ENCODE measurements around the gene TBC1D7.

The TBC1D7 gene

DNA sequence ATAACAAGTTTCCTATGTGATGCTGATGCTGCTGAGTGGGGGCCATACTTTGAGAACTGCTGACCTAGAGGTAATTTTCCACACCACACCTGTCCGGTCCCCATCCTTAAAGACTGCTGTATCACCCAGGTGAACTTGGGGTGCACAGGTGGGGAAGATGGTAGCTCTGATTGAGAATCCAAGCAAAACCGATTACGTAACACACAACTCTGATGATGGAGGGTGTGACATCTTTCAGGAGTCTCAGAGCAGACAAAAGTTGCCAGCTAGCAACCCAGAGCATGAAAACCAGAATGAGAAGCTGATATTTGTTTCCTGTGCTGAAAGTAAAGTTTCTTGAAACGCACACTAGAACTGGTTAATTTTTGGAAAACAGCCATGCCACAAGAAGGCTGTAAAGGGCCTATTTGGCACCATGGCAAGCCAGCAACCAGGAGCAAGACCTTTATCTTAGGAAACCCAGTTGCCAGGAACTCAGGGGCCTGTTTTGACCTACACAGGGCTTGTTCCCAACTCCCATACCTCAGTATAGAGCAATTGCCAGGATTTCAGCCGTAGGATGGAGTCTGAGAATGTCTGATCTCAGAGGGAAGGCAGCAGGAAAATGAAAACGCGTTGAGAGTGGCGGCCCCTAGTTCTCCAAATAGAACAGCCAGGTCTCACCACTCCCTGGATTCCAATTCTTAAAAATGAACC lies 21.6 kb upstream of the TBC1D7 start:
- TF ChIP-seq, protein P1, sequence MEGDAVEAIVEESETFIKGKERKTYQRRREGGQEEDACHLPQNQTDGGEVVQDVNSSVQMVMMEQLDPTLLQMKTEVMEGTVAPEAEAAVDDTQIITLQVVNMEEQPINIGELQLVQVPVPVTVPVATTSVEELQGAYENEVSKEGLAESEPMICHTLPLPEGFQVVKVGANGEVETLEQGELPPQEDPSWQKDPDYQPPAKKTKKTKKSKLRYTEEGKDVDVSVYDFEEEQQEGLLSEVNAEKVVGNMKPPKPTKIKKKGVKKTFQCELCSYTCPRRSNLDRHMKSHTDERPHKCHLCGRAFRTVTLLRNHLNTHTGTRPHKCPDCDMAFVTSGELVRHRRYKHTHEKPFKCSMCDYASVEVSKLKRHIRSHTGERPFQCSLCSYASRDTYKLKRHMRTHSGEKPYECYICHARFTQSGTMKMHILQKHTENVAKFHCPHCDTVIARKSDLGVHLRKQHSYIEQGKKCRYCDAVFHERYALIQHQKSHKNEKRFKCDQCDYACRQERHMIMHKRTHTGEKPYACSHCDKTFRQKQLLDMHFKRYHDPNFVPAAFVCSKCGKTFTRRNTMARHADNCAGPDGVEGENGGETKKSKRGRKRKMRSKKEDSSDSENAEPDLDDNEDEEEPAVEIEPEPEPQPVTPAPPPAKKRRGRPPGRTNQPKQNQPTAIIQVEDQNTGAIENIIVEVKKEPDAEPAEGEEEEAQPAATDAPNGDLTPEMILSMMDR (IDR thresholded peaks at IDR 0.05; ENCODE audit: control insufficient read depth, extremely low read depth, insufficient read depth): no peak

DNA sequence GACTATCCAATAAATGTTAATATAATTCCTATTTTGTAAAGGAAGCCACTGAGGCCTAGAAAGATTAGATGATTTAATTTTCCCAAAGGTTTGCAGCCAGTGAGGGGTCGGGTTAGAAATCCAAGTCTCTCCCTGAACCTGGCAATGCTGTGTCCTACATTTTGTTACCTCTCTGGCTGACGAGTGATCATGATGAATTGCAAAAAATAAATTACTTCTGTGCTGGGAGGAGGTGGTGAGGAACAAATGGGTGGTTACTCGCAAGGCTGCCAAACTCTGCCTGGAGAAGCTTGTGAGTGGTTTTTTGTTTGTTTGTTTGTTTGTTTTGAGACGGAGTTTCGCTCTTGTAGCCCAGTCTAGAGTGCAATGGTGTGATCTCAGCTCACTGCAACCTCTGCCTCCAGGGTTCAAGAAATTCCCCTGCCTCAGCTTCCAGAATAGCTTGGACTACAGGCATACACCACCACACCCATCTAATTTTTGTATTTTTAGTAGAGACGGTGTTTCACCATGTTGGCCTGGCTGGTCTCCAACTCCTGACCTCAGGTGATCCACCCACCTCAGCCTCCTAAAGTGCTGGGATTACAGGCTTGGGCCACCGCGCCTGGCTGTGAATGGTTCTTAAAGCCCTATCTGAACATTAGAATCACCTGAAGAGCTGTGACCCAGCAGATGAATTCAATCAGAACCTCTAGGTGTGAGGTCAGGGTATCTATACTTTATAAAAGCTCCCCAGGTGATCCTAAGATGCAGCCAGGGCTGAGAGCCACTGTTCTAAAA lies 20.2 kb upstream of the TBC1D7 start:
- H3K4me3 ChIP-seq (ENCODE audit: low read depth, low read length): no peak overlapping the region
- no peak for DNase-seq (ENCODE audit: low read depth)
- TF ChIP-seq, protein P1 (IDR thresholded peaks at IDR 0.05; ENCODE audit: control insufficient read depth, extremely low read depth, insufficient read depth): no peak

More for the DNA sequence above, 21.6 kb upstream of the TBC1D7 start:
- no peak overlapping the region for H3K4me3 ChIP-seq (ENCODE audit: low read depth, low read length)
- no peak for DNase-seq (ENCODE audit: low read depth)

DNA sequence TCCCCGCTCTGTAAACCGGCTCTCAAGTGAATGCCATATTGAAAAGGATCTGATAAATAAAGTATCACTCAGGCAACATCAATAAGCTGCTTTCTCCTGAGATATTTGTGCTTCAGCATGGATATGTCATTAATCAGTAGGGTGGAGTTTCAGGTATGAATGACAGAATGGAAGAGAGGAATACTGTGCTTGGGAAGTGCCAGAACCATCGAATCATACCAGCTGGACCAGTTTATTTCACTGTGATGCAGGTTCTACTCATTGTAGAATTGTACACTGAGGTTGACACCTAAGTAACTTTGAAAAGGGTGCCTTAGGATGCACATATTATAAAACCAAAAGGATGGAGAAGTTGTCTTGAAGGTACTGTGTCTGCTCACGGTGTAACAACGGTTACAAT lies 17.9 kb upstream of the TBC1D7 start:
- TF ChIP-seq, protein P1 (IDR thresholded peaks at IDR 0.05; ENCODE audit: control insufficient read depth, extremely low read depth, insufficient read depth): no peak
- no peak for DNase-seq (ENCODE audit: low read depth)
- H3K4me3 ChIP-seq (ENCODE audit: low read depth, low read length): no peak overlapping the region

DNA sequence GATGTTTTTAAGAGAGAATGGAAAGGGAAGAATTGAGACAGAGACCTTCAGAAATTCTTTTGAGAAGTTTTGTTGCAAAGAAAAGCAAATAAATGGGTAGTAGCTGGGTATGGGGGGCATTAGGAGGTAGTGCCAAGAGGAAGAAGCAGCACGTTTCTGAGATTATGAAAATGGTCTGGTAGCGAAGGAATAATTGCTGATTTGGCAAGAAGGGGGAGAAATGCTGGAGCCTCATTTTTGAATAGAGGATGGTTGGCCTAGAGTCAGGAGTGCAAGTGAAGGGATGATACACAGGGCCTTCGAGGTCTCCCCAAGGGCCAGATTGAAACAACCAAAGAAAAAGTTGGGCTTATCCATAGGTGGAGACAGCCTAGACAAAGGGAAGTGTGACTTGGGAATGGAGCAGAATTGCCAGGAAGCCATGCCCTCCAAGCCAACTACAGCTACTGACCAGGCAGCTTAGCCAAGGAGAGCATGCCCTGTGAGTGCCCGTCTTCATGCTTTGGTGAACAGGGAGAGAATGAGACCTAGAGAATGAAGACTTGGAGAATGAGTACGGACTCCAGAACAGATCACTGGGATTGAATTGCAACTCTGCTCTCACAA lies 14.2 kb upstream of the TBC1D7 start:
- DNase-seq (ENCODE audit: low read depth): no peak
- TF ChIP-seq, protein P1 (IDR thresholded peaks at IDR 0.05; ENCODE audit: control insufficient read depth, extremely low read depth, insufficient read depth): no peak
- no peak overlapping the region for H3K4me3 ChIP-seq (ENCODE audit: low read depth, low read length)

DNA sequence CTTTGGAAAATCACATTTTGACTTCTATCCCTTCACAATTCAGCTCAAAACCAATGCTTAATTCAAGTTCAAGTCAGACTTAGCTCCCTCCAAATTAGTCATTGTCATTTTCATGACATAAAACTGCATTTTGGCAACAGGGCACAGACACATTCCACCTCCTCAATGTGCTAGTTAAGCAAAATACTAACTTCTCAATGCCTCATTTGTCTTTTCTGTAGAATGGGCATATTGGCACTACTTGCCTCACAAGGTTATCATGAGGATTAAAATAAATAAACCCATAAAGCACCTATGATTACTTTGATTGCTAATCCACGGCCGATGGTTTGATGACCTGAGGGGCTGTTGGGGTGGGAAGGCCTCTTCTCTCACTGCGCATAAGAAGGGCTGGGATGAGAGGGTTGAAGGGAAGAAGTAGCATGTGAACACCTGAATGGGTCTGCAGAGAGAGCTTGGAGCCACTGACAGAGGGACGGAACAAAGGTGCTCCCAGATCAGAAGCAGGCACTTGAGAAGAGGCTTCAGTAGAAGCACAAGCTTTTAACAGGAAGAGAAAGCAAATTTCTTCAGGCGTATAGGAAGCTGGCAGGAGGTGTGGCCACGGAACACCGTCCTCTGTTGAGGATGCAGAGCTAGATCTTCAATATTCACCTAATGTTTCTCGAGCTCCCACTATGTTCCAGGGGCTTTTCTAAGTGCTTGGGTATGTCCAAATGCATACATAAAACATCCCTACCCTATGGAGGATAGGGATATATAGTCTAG lies 11.7 kb upstream of the TBC1D7 start:
- no peak overlapping the region for H3K4me3 ChIP-seq (ENCODE audit: low read depth, low read length)
- no peak for DNase-seq (ENCODE audit: low read depth)
- TF ChIP-seq, protein P1 (IDR thresholded peaks at IDR 0.05; ENCODE audit: control insufficient read depth, extremely low read depth, insufficient read depth): no peak

DNA sequence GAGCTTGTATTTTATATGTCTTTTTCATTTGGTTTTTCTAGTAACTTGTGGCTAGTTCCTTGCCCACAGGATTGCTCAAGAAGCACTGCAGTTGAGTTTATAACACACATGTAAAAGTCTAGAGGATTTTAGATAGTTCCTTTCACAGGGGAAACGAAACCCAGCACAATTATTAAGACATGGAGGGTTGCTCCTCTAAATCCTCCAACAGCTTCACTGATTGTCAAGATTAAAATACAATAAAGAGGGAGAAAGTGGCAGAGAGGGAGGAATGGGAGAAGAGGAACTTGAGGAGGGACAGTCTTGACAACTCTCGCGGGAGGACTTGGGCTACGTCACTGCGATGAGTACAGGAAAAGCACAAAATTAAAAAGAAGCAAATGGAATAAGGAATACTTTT lies 9.7 kb upstream of the TBC1D7 start:
- TF ChIP-seq, protein P1 (IDR thresholded peaks at IDR 0.05; ENCODE audit: control insufficient read depth, extremely low read depth, insufficient read depth): no peak
- no peak overlapping the region for H3K4me3 ChIP-seq (ENCODE audit: low read depth, low read length)
- no peak for DNase-seq (ENCODE audit: low read depth)

All from LNCaP clone FGC (cell line).